ENCODE data around the gene FAM200B.

The FAM200B gene

DNA sequence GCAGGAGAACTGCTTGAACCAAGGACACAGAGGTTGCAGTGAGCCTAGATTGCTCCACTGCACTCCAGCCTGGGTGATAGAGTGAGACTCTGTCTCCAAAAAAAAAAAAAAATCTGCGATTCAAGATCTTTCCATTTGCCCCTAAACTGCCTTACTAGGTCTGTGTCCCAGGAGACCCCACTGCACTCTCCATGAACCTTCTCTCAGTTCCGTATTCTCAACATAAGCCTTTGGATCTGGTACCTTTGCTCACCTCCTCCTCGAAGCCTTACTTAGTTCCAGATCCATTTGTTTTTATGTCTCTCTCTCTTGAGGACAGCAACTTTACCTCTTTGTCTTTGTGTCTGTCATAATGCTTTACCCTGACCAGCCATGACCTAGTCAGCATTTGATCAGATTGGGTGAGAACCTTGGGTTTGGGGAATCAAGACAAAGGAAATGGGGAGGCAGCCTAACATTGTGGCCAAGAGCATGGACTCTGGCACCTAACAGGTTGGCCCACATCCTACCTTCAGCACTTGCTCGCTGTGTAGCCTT is 55.0 kb downstream of the FAM200B start:
- no peak for DNase-seq (ENCODE audit: extremely low read depth, low read depth)
- TF ChIP-seq, protein P1, sequence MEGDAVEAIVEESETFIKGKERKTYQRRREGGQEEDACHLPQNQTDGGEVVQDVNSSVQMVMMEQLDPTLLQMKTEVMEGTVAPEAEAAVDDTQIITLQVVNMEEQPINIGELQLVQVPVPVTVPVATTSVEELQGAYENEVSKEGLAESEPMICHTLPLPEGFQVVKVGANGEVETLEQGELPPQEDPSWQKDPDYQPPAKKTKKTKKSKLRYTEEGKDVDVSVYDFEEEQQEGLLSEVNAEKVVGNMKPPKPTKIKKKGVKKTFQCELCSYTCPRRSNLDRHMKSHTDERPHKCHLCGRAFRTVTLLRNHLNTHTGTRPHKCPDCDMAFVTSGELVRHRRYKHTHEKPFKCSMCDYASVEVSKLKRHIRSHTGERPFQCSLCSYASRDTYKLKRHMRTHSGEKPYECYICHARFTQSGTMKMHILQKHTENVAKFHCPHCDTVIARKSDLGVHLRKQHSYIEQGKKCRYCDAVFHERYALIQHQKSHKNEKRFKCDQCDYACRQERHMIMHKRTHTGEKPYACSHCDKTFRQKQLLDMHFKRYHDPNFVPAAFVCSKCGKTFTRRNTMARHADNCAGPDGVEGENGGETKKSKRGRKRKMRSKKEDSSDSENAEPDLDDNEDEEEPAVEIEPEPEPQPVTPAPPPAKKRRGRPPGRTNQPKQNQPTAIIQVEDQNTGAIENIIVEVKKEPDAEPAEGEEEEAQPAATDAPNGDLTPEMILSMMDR (IDR thresholded peaks at IDR 0.05; ENCODE audit: low read depth, low read length) = no peak

DNA sequence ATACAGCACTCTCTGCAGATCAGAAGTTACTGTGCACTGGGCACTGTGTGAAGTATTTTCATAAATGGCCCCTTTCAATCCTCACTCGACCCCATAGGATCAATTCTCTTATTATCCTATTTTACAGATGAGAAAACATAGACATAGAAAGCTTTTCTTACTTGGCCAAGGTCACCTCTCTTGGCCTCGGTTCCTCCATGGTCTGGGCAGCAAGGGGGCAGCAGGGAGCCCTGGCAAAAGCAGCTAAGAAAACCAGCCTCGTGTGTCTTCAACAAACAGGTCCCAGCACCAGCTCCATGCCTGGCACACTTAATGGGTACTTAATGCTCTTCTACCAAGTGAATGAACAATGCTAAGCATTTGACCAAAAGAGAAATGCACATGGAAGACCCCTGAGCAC is 55.6 kb downstream of the FAM200B start:
- DNase-seq (ENCODE audit: extremely low read depth, low read depth) = no peak
- TF ChIP-seq, protein P1 (IDR thresholded peaks at IDR 0.05; ENCODE audit: low read depth, low read length) = no peak

DNA sequence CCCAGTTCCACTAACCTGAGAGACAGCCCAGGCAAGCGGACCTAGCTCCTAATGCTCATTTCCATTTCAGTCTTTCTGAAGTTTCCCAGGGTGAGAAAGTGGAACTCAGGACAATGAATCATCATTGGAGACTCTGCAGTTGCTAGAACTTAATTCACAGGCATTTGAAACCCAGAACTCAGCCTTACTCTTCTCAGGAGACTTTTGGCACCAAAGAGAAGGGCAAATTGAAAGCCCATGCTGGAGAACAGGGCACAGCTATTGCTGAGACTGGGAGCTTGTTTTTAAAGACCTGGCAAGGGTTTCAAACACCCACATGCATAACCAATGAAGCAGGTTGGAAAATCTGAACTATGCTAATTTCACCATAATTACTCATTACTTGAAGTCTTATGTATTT is 57.2 kb downstream of the FAM200B start:
- TF ChIP-seq, protein P1 (IDR thresholded peaks at IDR 0.05; ENCODE audit: low read depth, low read length) = no peak
- no peak for DNase-seq (ENCODE audit: extremely low read depth, low read depth)
